Cerebellar cortex (tissue), 1 donor: Measurements from ENCODE around the gene ZNF418.
"Not testable (repeated sequence)": the region's sequence is repeated elsewhere in the genome, so short reads cannot be mapped to it uniquely, and the experiment has no call there.

ENCODE experiments used
- DNase-seq: peaks from one replicate; pipeline ENCODE4 v3.0.0-alpha.2; 2015; ENCODE audit warnings: low spot score

ZNF418 gene

DNA sequence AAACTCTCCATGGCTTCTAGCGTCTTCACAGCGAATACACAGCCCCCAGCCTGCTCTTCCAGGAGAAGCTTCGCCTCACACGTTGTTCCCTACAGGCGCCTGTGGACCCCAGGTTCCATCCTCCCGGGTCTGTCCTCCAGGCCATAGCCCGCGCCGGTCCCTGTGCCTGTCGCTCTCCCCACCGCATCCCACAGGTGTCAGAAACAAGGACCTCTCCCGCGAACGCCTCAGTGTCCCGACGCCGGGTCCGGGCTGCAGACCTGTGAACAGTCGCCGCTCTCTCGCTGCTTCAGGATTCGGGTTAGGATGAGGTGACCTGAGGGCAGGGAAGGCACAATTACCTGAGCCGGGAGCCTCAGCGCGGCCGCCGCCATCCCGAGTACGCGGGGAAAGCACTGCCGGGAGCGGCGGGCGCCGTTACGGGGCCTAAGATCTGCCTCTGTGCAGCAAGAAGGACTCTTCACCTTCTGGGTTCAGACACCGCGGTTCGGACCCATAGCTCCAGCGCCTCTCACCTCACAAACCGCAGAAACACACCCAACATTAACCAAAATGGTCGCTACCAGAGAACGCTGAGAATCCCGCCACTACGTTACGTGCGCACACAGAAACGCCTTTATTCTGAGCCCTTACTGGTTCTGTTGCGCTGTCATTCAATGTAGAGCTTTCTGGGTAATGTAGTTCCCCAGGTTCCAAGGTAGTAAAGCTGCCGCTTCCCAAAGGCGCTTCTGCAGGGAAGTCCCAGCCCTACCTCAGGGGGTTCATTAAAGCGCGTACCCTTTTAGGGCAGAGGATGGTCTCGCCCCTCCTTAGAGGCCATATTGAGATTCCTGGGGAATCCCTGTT is at the start of gene ZNF418:
ZNF418 (minus strand) TSS at position 583 of the 846 bp plus-strand sequence. CDS start 1,580 bp downstream, outside the sequence.
- DNase-seq = peak; percentile 95

DNA sequence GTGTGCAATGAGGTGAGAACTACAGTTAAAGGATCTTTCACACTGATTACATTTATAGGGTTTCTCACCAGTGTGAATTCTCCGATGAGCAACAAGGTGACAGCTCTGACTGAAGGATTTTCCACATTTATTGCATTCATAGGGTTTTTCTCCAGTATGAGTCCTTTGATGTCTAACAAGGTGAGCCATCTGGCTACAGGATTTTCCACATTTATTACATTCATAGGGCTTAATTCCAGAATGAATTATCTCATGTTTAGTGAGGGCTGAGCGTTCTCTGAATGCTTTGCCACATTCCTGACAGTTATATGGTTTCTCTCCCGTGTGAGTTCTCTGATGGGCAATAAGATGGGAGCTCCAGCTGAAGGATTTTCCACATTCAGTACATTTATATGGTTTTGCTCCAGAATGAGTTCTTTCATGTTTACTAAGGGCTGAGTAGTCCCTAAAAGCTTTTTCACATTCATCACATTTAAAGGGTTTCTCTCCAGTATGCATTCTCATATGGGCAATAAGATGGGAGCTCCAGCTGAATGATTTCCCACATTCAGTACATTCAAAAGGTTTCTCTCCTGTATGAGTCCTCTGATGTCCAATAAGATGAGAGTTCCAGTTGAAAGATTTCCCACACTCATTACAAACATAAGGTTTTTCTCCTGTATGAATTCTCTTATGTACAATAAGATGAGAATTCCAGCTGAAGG is 43.5 kb upstream of the ZNF418 start:
- DNase-seq = peak; percentile 2

DNA sequence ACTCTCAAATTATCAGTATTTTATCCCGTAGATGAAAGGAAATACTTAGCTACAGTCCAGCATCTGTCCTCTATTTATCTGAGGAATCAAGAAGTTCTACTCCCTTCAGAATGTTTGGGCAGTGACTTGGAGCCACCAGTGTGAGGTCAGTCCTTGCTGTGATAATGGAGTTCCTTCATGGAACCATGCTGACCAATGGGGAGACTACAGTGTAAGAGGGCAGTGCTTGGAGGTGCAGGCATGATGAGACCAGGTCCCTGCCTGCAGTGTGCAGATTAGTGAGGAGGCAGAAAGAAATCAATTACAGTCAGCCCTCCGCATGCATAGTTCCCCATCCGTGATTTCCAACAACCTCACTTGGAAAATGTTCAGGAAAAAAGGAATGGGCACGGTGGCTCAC is 39.2 kb upstream of the ZNF418 start, which contains the start of gene C19orf18:
C19orf18 (minus strand) TSS at position 101 of the 400 bp plus-strand sequence. CDS start 102 bp downstream, outside the sequence.
- no peak for DNase-seq

DNA sequence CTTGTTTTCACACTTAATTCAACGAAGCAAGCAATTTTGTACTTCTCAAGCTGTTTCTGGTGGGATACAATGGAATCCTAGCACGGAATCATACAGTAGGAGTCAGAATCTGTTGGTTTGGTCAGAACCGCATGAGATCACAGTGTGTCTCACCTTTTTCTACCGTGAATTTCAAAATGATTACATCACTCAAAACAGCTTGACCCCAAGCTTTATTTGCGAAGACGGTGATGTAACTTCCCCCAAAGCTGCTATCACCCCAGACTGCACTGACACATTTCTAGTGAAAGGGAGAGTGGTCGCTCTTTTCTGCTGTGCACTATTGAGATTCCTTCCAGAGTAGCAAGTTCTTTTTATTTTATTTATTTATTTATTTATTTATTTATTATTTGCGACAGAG is 29.6 kb upstream of the ZNF418 start:
- no peak for DNase-seq

DNA sequence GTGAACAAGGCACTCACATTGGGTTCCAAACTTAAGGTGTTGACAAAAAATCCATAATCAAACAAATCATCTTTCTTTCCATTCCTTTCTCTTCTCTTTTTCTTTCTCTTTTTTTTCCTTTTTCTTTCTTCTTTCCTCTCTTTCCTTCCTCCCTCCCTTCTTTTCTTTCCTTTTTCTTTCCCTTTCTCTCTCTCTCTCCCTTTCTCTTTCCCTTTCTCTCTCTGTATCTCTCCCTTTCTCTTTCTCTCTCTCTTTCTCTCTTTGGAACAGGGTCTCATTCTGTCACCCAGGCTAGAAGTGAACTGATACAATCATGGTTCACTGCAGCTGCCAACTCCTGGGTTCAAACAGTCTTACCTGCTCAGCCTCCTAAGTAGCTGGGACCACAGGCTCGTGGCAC is 26.6 kb upstream of the ZNF418 start:
- DNase-seq = no peak

DNA sequence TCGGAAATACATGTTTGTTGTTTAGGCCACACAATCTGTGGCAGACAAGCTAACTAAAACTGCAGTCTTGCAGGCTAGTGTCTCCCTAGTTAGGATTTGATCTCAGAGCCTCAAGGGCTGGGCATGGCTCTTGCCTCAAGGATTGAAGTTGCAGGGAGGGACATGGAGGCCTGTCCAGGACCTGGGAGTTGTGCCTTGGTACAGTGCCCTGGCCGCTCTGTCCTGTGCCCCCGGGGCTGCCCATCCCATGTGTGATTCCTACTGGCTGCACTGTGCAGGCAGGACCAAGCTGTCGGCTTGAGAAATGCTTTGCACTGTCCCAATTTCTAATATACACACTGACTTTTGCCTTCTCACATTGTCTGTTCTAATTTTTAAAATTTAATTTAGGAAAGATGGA is 19.8 kb upstream of the ZNF418 start:
- no peak for DNase-seq

DNA sequence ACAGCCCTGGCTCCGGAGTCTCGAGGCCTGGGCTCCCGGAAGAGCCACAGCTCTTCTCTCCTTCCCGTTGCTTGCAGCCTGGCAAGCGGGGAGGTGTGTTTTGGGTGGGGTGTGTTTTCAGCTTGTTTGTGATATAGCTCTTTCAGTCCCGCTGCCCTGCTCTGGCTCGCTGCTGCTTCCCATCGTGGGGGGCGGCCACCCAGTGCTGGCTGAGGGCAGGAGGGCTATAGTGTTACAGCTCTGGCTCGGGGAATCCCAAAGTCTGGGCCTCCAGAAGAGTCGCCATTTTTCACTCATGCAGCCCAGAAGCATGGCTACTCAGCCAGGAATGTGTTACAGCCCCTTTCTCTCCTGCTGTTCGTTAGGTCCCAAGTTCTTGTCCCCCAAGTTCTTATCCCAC is 14.5 kb upstream of the ZNF418 start:
- DNase-seq = no peak

DNA sequence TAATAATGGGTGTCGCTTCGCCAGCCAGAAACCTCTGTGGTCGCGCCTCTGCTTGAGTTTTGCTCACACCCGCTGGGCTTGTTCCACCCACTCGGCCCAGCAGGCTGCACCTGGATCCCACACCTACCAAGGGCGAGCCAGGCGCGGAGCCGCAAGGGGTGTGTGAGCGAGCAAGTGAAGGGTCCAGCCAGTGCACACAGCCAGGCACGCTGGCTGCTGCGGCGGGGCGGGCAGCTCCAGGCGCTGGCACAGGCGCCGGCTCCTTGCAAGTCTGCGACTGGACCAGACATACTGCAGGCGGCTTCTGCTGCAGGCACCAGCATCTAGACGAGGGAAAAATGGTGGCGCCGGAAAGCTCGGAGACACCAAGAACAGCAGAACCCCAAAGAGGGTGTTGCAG is 14.1 kb upstream of the ZNF418 start:
- DNase-seq = no peak

DNA sequence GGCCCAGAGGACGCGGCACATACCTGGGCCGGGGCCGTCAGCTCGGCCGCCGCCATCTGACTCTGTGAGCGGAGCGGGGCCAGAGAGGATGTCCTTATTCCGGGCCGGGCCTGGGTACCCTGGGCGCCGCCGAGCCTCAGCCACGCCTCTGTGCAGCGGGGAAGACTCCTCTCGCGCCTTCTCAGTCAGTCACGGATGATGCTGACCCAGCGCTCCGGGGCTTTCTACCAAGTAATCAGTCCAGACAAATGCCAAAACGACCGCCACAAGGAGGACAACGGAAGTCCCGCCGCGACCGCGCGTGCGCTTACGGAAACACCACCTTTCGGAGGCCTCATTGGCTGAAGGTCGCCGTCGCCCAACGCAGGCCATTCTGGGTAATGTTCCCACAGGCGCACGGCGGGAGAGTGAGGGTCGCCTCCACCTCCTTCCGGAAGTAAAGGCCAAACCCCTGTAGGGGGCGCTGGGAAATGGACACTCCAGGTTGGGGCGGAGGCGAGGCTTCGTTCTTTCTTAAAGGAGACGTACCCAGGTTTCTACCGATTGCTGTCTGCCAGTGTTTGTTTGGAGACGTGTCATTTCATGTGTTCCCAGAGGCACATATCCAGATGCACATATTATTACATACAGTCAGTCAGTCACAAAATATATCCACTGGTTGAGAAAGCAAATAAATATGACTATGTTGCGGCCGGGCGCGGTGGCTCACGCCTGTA is 12.4 kb upstream of the ZNF418 start, which contains the start of gene ZNF256:
ZNF256 (minus strand) TSS at position 288 of the 716 bp plus-strand sequence; CDS start at position 56, 232 bp downstream.
- peak; percentile 98 for DNase-seq

DNA sequence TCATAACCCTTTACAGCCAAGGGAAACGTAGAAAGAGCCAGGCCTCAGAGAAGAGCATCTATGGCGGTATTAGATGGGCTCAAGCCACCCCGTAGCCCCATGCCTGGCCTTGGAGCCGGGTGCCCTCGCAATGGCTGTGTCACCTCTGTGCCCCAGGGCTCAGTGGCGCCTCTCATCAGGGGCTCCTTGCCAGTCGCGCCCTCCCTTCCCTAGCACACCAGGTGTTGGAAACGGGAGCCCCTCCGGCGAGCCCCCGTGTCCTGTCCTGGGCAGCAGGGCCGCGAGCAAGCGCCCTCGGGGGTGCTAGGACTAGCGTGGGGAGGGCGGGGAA is 11.9 kb upstream of the ZNF418 start:
- no peak for DNase-seq

DNA sequence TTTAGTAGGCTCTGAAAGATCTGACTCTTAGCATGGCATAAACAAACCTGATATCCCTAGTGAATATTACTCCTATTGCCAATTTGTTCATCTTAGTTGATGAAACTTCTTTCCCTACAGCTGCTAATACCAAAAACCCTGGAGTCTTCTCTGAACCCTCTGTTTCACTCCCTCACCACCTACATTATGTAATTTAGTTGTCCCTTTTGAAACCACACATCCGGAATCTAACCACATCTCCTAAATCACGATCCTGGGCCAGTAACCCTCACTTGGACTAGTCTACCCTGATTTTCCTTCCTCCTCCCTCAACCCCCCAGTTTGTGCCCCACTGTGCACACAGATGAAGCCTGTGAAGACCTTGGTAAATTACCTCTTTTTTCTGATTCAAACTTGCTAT is 11.1 kb upstream of the ZNF418 start:
- no peak for DNase-seq

DNA sequence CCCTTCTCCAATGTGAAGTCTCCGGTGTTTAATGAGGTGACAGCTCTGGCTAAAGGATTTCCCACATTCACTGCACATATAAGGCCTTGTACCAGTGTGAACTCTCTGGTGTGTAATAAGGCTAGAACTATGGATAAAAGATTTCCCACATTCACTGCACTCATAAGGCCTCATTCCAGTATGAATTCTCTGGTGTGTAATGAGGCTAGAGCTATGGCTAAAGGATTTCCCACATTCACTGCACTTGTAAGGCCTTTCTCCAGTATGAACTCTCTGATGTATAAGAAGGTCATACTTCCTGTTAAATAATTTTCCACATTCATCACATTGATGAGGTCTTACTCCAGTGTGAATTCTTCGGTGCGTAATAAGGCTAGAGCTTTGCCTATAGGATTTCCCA is 6.4 kb upstream of the ZNF418 start:
- DNase-seq = no peak

DNA sequence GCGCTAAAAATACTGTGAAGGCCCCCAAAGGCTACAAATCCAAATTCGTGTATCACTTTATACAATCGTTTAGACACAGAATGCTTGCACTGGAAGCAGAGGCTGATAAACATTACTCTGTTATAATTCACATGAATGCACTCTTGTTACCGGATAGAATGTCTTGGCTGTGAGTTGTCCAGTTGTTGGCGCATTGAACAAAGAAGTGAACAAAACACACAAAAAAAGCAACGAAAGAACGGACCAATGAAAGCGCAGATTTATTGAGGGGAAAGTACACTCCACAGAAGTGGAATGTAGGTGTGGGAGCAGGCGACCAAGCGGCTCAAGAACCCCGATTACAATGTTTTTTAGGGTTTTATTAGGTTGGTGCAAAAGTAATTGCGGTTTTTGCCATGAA is 529 bp upstream of the ZNF418 start:
- no peak for DNase-seq

DNA sequence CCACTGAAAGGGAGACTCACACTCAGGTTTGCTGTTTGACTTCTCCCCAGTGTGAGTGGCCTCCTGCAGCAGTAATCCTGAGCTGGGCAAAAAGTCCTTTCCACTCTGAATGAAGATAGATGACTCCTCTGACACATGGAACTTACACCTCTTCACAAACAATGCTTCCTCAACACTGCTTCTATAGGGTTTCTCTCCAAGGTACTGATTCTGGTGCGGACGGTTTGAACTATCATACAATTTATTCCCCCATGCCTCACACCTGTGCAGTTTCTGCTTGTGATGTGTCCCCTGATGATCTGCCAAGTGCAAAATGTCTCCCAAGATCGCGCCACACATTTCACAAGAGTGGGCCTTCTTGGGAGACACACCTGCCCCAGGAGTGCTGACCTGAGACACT is 7.6 kb downstream of the ZNF418 start:
- no peak for DNase-seq

DNA sequence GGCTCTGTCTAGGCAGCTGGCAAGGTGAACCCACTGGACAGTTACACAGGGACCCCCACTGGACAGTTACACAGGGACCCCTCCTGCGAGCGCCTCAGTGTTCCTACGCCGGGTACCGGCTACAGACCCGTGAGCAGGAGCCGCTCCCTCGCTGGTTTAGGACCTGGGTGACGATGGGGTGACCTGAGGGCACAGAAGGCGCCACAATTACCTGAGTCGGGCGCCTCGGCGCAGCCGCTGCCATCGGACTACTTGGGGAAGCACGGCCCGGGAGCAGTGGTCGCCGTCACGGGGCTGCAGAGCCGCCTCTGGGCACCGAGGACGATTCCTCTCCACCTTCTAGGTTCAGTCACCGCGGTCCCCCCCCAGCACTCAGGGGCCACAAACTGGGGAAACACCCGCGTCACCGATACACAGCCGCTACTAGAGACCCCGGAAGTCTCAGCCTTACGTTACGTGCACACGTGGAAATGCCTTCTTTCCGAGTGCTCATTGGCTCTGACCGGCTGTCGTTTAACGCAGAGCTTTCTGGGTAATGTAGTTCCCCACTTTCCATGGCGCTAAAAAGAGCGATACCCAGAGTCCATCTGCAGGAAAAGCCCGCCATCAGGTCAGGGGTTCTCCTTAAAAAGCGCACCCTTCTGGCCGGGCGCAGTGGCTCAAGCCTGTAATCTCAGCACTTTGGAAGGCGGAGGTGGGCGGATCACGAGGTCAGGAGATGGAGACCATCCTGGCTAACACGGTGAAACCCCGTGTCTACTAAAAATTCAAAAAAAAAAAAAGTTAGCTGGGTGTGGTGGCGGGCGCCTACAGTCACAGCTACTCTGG is 18.8 kb downstream of the ZNF418 start, which contains the start of gene ZNF417:
ZNF417 (minus strand) TSS at position 425 of the 828 bp plus-strand sequence; CDS start at position 244, 181 bp downstream.
- peak; percentile 99 for DNase-seq

DNA sequence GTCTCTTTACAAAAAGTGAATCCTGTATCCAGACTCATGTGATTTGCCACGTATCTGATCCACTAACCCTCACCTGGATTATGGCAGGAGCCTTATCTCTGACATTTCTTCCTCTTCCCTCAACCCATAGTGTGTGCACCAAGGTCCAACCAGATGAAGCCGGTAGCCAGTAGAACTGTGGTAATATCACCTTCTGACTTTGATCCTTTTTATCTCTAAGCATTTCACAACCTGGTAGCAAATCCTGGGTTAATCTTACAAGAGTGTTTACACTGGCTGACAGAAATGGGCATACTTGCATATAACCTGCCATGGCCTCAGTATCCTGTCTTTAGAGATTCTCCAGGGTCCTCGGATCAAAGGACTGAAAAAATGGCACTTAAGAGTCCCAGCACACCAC is 20.7 kb downstream of the ZNF418 start:
- DNase-seq = no peak

DNA sequence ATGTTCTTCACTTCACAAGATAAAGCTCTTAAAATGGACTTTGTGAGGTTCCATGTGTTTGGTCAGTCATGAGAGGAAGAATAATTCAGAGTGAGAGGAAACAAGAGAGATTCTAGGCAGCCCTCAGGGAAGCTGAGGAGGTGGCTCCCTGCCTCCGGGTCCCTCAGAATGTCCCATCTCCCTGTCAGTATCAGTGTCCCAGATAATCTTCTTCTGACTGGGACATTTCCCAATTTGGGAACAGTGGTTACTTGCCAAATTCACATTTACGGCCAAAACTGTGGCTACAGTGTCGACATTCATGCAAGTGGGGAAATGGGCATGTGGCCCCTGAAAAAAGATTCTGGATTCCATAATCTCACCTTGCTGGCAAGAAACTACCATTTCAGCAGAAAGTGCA is 27.8 kb downstream of the ZNF418 start:
- no peak for DNase-seq

DNA sequence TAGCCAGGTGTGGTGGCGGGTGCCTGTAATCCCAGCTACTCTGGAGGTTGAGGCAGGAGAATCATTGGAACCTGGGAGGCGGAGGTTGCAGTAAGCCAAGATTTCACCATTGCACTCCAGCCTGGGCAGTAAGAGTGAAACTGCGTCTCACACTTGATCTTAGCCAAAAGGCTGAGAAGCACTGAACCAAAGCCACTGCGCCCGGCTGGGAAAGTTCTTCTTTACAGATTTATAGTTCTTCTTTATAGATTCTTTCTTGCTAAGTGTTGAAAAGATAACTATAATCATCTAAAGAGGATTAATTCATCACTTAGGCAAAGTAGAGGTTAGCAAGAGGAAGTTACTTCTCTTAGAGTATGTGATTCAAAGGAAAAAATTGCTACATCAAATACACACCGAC is 29.9 kb downstream of the ZNF418 start:
- no peak for DNase-seq

DNA sequence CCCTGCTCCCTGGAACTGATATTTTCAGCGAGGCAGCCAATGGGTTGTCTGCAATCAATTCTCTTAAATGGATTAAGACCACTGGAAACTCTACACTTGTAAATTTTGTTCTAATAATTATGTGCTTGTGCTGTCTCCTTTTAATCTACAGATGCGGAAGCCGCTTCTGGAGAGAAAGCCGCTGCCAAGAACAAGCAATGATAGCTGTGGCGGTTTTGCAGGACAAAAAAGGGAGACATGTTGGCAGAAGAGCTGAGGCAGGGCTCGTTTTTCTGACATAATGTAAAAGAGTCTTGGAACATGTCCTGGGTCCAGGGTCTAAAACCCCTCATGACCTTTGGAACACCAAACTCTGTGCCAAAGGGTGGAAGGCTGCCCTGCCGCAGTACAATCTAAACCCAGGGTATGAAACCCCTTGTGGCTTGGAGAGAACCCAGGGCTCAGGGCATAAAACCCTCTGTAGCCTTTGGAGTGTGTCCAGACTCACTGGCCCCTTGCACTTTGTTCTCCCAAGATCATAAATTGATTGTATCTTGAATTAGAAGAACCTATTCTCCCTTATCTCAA is 31.5 kb downstream of the ZNF418 start:
- no peak for DNase-seq

DNA sequence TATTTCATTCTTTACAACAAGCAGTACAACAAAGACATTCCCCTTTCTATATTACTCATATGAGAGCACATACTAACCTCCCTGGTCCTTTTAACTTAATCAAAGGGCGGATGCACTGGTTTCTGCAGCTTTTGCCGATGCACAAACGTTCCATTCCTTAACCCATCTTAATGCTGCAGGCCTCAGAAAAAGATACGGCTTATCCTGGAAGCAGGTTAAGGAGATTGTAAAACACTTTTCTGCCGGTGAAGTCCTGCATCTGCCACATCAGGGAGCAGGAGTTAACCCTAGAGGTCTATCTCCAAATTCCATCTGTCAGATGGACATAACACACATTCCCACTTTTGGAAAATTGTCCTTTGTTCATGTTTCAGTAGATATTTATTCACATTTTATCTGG is 34.9 kb downstream of the ZNF418 start:
- no peak for DNase-seq

DNA sequence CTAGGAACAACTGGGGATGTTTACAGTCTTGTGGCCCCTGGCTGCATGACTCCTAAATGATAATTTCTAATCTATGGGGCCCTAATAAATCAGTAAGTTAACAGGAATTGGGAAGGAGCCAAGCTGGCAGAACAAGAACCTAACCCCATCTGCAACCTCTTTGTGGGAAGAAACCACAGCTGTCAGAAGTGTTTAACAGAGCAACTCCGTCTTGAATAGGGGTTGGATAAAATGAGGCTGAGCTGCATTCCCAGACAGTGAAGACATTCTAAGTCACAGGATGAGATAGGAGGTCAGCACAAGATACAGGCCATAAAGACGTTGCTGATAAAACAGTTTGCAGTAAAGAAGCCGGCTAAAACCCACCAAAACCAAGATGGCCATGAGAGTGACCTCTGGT is 44.5 kb downstream of the ZNF418 start:
- DNase-seq = not testable (repeated sequence)
